A549 (cell line): ENCODE results near the gene FIBIN. TPM values are rescaled to one million over a fixed set of nuclear protein-coding genes. Genes with fewer than 3 reads are reported as not detected.

Source experiments
- ATAC-seq, 2 experiments: fragments of 200-7000 bp in 1 of 2; fragments of >200 bp in 1 of 2; cut with Nextera tagmentation in 1 of 2; cut with Tn5 transposase in 1 of 2; 3 replicates each; pipeline versions ENCODE4 v1.8.0 to v1.9.1; 2018 to 2020; ENCODE audit warnings: mild to moderate bottlenecking in 1 of 2, moderate library complexity in 1 of 2
- CTCF ChIA-PET: fragments of 300-600 bp; sonication (Branson Sonifier 250); formaldehyde crosslinking; extraction: SDS; loops from one replicate; lab custom pipeline; 2021; ENCODE audit warnings: antibody characterized with exemption, inconsistent platforms; lab: Yijun Ruan, JAX
- POLR2A ChIA-PET: fragments of 350-600 bp; formaldehyde crosslinking; extraction: SDS; loops from one replicate; lab custom pipeline; 2021; ENCODE audit warnings: antibody characterized with exemption, inconsistent platforms; lab: Yijun Ruan, JAX
- DNase-seq, 2 experiments: peaks; one replicate each; pipeline versions ENCODE4 v3.0.0 to v3.0.0-alpha.2; 2011 to 2016; ENCODE audit warnings: low read depth in 1 of 2, low spot score in 1 of 2
- FAIRE-seq: peaks from 2 replicates; lab custom pipeline; 2011; peaks lifted over from hg19 to GRCh38; lab: Jason Lieb, UNC
- H3K27ac ChIP-seq, 2 experiments: fragments of >200 bp; sonication (Bioruptor Twin); formaldehyde crosslinking; 3 replicates each; pipeline ENCODE4 v1.5.1; 2016 to 2017
- H3K4me1 ChIP-seq: fragments of >200 bp; sonication (Bioruptor Twin); formaldehyde crosslinking; 3 replicates; pipeline ENCODE4 v1.6.1; 2016
- H3K4me2 ChIP-seq: fragments of >200 bp; sonication (Bioruptor Twin); formaldehyde crosslinking; 3 replicates; pipeline ENCODE4 v1.6.1; 2016
- H3K4me3 ChIP-seq: fragments of >200 bp; sonication (Bioruptor Twin); formaldehyde crosslinking; 3 replicates; pipeline ENCODE4 v1.5.1; 2016
- H3K9me3 ChIP-seq: fragments of >200 bp; sonication (Bioruptor Twin); formaldehyde crosslinking; 3 replicates; pipeline ENCODE4 v1.6.1; 2016
- EHF ChIP-seq: fragments of 250-450 bp; sonication (Bioruptor Pico); IDR thresholded peaks from 2 replicates; pipeline ENCODE4 v1.5.0; 2020; ENCODE audit warnings: mild to moderate bottlenecking
- ESRRA ChIP-seq: fragments of 150-350 bp; IDR thresholded peaks from 2 replicates; pipeline ENCODE4 v1.6.1; 2014; ENCODE audit warnings: mild to moderate bottlenecking, low read length, borderline replicate concordance
- FOSB ChIP-seq: fragments of 250-450 bp; sonication (Bioruptor Pico); IDR thresholded peaks from 2 replicates; pipeline ENCODE4 v1.5.0; 2020; ENCODE audit warnings: mild to moderate bottlenecking, moderate library complexity
- FOXS1 ChIP-seq: fragments of 250-450 bp; sonication (Bioruptor Pico); IDR thresholded peaks from 2 replicates; pipeline ENCODE4 v1.5.0; 2020; ENCODE audit warnings: mild to moderate bottlenecking, moderate library complexity
- GATA3 ChIP-seq: IDR thresholded peaks from 2 replicates; pipeline ENCODE4 v1.6.1; 2012; ENCODE audit warnings: borderline replicate concordance
- HEYL ChIP-seq: fragments of 250-450 bp; sonication (Bioruptor Pico); IDR thresholded peaks from 2 replicates; pipeline ENCODE4 v1.8.0; 2021; ENCODE audit warnings: mild to moderate bottlenecking, moderate library complexity
- HOXA7 ChIP-seq: fragments of 250-450 bp; sonication (Bioruptor Pico); IDR thresholded peaks from 2 replicates; pipeline ENCODE4 v1.5.0; 2020; ENCODE audit warnings: mild to moderate bottlenecking, moderate library complexity
- JUN ChIP-seq, 2 experiments: fragments of >200 bp; sonication (Bioruptor Twin); formaldehyde crosslinking; IDR thresholded peaks; 2 replicates in 1 of 2; 3 replicates in 1 of 2; pipeline ENCODE4 v1.6.1; 2016 to 2017
- JUNB ChIP-seq: fragments of >200 bp; sonication (Bioruptor Twin); formaldehyde crosslinking; IDR thresholded peaks from 2 replicates; pipeline ENCODE4 v1.6.1; 2016
- KDM5A ChIP-seq: fragments of 200-600 bp; sonication (generic); IDR thresholded peaks from 2 replicates; pipeline ENCODE4 v1.6.1; 2016; ENCODE audit warnings: antibody characterized with exemption, mild to moderate bottlenecking
- MYC ChIP-seq: IDR thresholded peaks from 2 replicates; pipeline ENCODE4 v1.6.1; 2012; ENCODE audit warnings: mild to moderate bottlenecking, inconsistent platforms, low read length, improper control_type of control experiment, borderline replicate concordance
- NFE2L2 ChIP-seq: fragments of 150-350 bp; conservative IDR thresholded peaks from 2 replicates; pipeline ENCODE4 v1.6.1; 2014; ENCODE audit warnings: low read length
- NPAS2 ChIP-seq: fragments of 250-450 bp; sonication (Bioruptor Pico); IDR thresholded peaks from 2 replicates; pipeline ENCODE4 v1.8.0; 2022; ENCODE audit warnings: mild to moderate bottlenecking, moderate library complexity, borderline replicate concordance
- NR3C1 ChIP-seq: fragments of >200 bp; sonication (Bioruptor Twin); formaldehyde crosslinking; IDR thresholded peaks from 3 replicates; pipeline ENCODE4 v1.6.1; 2017
- RCOR1 ChIP-seq: fragments of 150-350 bp; IDR thresholded peaks from 2 replicates; pipeline ENCODE4 v1.6.1; 2014; ENCODE audit warnings: antibody characterized with exemption, low read length, low read depth
- RFX5 ChIP-seq: fragments of 450-650 bp; IDR thresholded peaks from 2 replicates; pipeline ENCODE4 v1.7.1; 2014; ENCODE audit warnings: antibody characterized with exemption, mild to moderate bottlenecking, moderate library complexity
- TFCP2L1 ChIP-seq: fragments of 250-450 bp; sonication (Bioruptor Pico); IDR thresholded peaks from 2 replicates; pipeline ENCODE4 v1.5.0; 2021; ENCODE audit warnings: mild to moderate bottlenecking
- ZSCAN20 ChIP-seq: fragments of 250-450 bp; sonication (Bioruptor Pico); IDR thresholded peaks from 2 replicates; pipeline ENCODE4 v1.8.0; 2022; ENCODE audit warnings: mild to moderate bottlenecking, moderate library complexity
- WGBS: methylation state at CpG from one replicate; pipeline ENCODE4 v1.1.6; 2017; ENCODE audit errors: missing lambda C conversion rate; 5-methylcytosine and 5-hydroxymethylcytosine counted together
- polyA plus RNA-seq, 4 experiments: library from polyadenylated mRNA; depleted of rRNA in 3 of 4; stranded (reverse); fragments of >200 nt; fragmentation: RNase III in 1 of 4; extraction: RNeasy Plus Mini Kit Qiagen cat#74134 plus additional on column Dnase treatment in 1 of 4; gene quantifications; 2 replicates in 3 of 4; 3 replicates in 1 of 4; pipeline ENCODE4 v1.2.3, GENCODE V29; 2011 to 2017
- TF ChIP-seq, protein P1 (sequence below): IDR thresholded peaks from 2 replicates; pipeline ENCODE4 v1.6.1; 2012; ENCODE audit warnings: low read depth, borderline replicate concordance
- TF ChIP-seq, protein P2 (sequence below): IDR thresholded peaks from 2 replicates; pipeline ENCODE4 v1.6.1; 2012
- TF ChIP-seq, protein P3 (sequence below): fragments of 250-450 bp; sonication (Bioruptor Pico); IDR thresholded peaks from 2 replicates; pipeline ENCODE4 v1.5.0; 2020; ENCODE audit warnings: low read depth, mild to moderate bottlenecking, moderate library complexity
- TF ChIP-seq, protein P4 (sequence below): fragments of >200 bp; sonication (Bioruptor Twin); formaldehyde crosslinking; IDR thresholded peaks from 3 replicates; pipeline ENCODE4 v1.5.1; 2016

Gene FIBIN
- polyA plus RNA-seq, 2 of the 4 experiments (the other 2 are of a cell fraction), result 0.22 TPM; not detected in 1

DNA sequence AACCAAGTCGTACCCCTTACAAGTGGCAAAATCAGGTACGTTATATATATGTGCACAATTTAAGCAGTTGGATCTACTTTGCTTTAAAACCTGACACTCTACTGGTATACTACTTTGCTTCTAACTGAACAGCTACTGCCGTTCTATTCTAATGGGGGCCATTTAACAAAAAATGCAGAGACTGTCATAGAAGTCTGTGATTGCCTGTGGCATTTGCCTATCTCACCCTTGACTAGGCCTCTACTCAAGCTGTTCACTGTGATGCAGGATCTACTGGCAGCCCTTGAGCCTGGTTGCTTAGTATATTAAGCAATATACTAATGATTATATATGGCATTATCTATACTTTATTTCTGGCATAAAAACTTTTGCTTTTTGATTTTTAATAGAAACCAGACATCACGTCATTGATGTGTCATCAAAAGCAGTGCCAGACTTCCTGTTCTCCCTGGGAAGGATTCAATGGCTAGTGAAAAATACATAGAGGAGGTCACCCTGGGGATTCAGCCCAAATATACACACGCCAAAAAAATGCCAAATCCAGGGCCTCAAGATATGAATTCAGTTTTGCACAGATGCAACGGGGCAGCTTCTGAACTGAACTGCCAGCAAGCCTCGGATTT, 40.0 kb upstream of the FIBIN start:
- no peak for ATAC-seq
- 36% methylated on average over 7 of the region's 7 CpGs for WGBS
- Histone ChIP-seq H3K9me3 (no peaks in the 10 kb centered on the region), H3K4me3 (no peak overlapping the region), H3K27ac (no peak overlapping the region), H3K4me2 (no peak overlapping the region), H3K4me1 (no peaks in the 10 kb centered on the region)
- DNase-seq, result no peak
- ChIA-PET POLR2A (no interaction called here), CTCF (no interaction called here)
- no peak for FAIRE-seq
- TF ChIP-seq ZSCAN20 (CRISPR knock-in tag), result no peak
- no peak for TF ChIP-seq NPAS2 (CRISPR knock-in tag)
- no peak for TF ChIP-seq GATA3
- TF ChIP-seq FOSB (CRISPR knock-in tag), result no peak
- TF ChIP-seq, protein P1, sequence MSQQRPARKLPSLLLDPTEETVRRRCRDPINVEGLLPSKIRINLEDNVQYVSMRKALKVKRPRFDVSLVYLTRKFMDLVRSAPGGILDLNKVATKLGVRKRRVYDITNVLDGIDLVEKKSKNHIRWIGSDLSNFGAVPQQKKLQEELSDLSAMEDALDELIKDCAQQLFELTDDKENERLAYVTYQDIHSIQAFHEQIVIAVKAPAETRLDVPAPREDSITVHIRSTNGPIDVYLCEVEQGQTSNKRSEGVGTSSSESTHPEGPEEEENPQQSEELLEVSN, result no peak
- no peak for TF ChIP-seq TFCP2L1 (CRISPR knock-in tag)
- TF ChIP-seq HOXA7 (CRISPR knock-in tag), result no peak
- no peak for TF ChIP-seq RFX5
- no peak for TF ChIP-seq NR3C1
- TF ChIP-seq, protein P2, sequence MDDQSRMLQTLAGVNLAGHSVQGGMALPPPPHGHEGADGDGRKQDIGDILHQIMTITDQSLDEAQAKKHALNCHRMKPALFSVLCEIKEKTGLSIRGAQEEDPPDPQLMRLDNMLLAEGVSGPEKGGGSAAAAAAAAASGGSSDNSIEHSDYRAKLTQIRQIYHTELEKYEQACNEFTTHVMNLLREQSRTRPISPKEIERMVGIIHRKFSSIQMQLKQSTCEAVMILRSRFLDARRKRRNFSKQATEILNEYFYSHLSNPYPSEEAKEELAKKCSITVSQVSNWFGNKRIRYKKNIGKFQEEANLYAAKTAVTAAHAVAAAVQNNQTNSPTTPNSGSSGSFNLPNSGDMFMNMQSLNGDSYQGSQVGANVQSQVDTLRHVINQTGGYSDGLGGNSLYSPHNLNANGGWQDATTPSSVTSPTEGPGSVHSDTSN, result no peak
- no peak for TF ChIP-seq EHF (CRISPR knock-in tag)
- no peak for TF ChIP-seq HEYL
- TF ChIP-seq FOXS1 (CRISPR knock-in tag), result no peak
- no peak for TF ChIP-seq KDM5A
- no peak for TF ChIP-seq JUN (IDR thresholded peaks at IDR 0.05)
- no peak for TF ChIP-seq MYC
- no peak for TF ChIP-seq ESRRA
- TF ChIP-seq, protein P3, sequence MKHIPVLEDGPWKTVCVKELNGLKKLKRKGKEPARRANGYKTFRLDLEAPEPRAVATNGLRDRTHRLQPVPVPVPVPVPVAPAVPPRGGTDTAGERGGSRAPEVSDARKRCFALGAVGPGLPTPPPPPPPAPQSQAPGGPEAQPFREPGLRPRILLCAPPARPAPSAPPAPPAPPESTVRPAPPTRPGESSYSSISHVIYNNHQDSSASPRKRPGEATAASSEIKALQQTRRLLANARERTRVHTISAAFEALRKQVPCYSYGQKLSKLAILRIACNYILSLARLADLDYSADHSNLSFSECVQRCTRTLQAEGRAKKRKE (CRISPR knock-in tag), result no peak
- no peak for TF ChIP-seq RCOR1

DNA sequence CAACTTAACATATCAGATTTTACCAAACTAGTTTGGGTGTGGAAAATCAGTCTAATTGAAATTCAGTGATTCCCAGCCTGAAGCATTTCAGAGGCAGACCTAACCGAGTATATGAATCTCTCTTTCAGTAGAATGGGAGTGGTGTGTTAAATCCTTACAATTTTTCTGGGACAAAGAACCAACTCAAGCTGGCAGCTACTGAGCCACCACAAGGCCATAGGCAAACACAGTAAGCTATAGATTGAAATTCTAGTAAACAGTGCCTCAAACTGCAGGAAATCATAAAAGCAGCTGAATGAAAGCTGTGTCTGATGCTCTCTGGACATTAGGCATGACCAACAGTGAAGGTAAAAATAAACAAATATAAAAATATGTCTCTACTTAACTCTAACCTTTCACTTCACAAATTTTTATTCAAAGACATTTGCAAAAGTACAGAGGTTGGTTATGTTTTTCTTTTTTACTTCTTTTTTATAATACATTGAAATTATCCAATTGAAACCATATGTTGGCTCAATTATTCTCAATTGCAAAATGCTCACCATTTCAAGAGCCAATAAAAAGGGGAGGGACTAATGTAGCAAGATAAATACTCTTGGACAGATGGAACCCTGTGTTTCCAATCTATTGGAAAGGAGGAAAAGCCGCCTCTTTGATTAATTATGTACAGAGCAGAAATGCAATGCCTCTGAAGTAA, 35.8 kb upstream of the FIBIN start:
- POLR2A ChIA-PET, result no interaction called here
- Histone ChIP-seq H3K4me1 (no peaks in the 10 kb centered on the region), H3K4me2 (no peak overlapping the region), H3K9me3 (no peaks in the 10 kb centered on the region), H3K4me3 (no peak overlapping the region), H3K27ac (no peak overlapping the region)
- TF ChIP-seq RCOR1 (no peak), HEYL (no peak), JUNB (no peak), NFE2L2 (no peak)
- TF ChIP-seq, protein P3 (CRISPR knock-in tag), result no peak
- TF ChIP-seq, protein P4, sequence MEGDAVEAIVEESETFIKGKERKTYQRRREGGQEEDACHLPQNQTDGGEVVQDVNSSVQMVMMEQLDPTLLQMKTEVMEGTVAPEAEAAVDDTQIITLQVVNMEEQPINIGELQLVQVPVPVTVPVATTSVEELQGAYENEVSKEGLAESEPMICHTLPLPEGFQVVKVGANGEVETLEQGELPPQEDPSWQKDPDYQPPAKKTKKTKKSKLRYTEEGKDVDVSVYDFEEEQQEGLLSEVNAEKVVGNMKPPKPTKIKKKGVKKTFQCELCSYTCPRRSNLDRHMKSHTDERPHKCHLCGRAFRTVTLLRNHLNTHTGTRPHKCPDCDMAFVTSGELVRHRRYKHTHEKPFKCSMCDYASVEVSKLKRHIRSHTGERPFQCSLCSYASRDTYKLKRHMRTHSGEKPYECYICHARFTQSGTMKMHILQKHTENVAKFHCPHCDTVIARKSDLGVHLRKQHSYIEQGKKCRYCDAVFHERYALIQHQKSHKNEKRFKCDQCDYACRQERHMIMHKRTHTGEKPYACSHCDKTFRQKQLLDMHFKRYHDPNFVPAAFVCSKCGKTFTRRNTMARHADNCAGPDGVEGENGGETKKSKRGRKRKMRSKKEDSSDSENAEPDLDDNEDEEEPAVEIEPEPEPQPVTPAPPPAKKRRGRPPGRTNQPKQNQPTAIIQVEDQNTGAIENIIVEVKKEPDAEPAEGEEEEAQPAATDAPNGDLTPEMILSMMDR, result no peak
- DNase-seq, result no peak
- no peak for ATAC-seq
- WGBS, result 7% methylated on average over 2 of the region's 2 CpGs
- CTCF ChIA-PET, result no interaction called here
- no peak for FAIRE-seq
